GM10248 (cell line): Measurements from ENCODE around the gene FHIP1B.

Experiments used
- CTCF ChIA-PET: fragments of 300-600 bp; sonication (Branson Sonifier 250); formaldehyde crosslinking; extraction: SDS; loops from one replicate; lab custom pipeline; 2021; ENCODE audit warnings: antibody characterized with exemption; lab: Yijun Ruan, JAX
- POLR2A ChIA-PET: fragments of 350-650 bp; sonication (Branson Sonifier 250); formaldehyde crosslinking; extraction: SDS; loops from one replicate; lab custom pipeline; 2020; ENCODE audit warnings: antibody characterized with exemption; lab: Yijun Ruan, JAX
- DNase-seq: peaks from one replicate; pipeline ENCODE4 v3.0.0; 2012; ENCODE audit errors: extremely low spot score
- CTCF ChIP-seq: IDR thresholded peaks from 2 replicates; pipeline ENCODE4 v1.5.1; 2012; ENCODE audit warnings: mild to moderate bottlenecking, low read depth; ENCODE audit errors: extremely low read depth, missing control alignments, control extremely low read depth

Gene FHIP1B

GRCh38 chr11:6210274-6210955 is 24.0 kb downstream of the FHIP1B start:
- ChIA-PET CTCF (no interaction called here), POLR2A (no interaction called here)
- DNase-seq = no peak
- TF ChIP-seq CTCF = no peak

GRCh38 chr11:6209801-6210200 is 24.6 kb downstream of the FHIP1B start:
- ChIA-PET POLR2A (no interaction called here), CTCF (no interaction called here)
- DNase-seq = no peak
- TF ChIP-seq CTCF = no peak

GRCh38 chr11:6206456-6207180 is 27.8 kb downstream of the FHIP1B start:
- ChIA-PET POLR2A (interaction anchor here (0.6 kb wide), 1 partner anchor 127 kb away, joined by 4 read pairs; no protein-coding TSS in a partner anchor), CTCF (interaction anchor here (1.0 to 1.6 kb wide), 7 partner anchors 9 to 147 kb away, joined by 3 to 5 read pairs (median 3); no protein-coding TSS in a partner anchor)

GRCh38 chr11:6205366-6205765 is 29.1 kb downstream of the FHIP1B start, which contains the start of gene C11orf42:
C11orf42 (plus strand) TSS chr11:6205557; CDS start chr11:6205616, 59 bp downstream.
- DNase-seq = no peak
- ChIA-PET CTCF (interaction anchor here (1.0 kb wide), 1 partner anchor 46 kb away, joined by 3 read pairs; no protein-coding TSS in a partner anchor), POLR2A (no interaction called here)
- TF ChIP-seq CTCF = no peak

More at GRCh38 chr11:6206456-6207180, 27.8 kb downstream of the FHIP1B start:
- TF ChIP-seq CTCF = no peak
- DNase-seq = no peak

- ChIA-PET CTCF (interaction anchor here (0.9 to 2.4 kb wide), 2 partner anchors 11 to 148 kb away, joined by 5 to 8 read pairs; no protein-coding TSS in a partner anchor), POLR2A (no interaction called here)
- TF ChIP-seq CTCF = no peak
- no peak for DNase-seq
Measured at GRCh38 chr11:6204706-6205105, 29.7 kb downstream of the FHIP1B start.

- ChIA-PET CTCF (interaction anchor here (2.4 kb wide), 1 partner anchor 13 kb away, joined by 8 read pairs; no protein-coding TSS in a partner anchor), POLR2A (no interaction called here)
- TF ChIP-seq CTCF = no peak
- DNase-seq = no peak
Measured at GRCh38 chr11:6203327-6203726, 31.1 kb downstream of the FHIP1B start.
